ENCODE measurements around the gene UQCRC1.

DNA sequence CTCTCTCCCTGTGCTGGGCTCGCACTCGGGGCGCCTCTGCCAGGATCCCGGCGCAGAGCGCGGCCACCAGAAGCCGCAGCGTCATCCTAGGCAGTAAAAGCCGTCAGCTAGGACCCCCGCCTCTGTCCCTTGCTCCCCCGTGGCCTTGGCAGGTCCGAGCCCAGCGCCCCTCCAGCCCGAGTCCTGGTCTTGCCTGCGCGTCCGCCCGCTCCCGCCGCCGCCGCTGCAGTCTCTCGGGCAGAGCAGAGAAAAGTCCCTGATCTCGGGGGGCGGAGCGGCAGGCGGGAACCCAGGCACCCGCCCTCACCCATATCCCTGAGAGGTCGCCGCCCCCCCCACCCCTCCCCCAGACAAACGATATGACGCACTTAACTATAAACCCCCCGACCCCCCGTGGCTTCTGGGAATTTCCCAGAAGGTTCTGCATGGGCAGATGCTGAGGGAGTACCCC is 14.3 kb downstream of the UQCRC1 start, which contains the start of gene COL7A1:
- TF ChIP-seq, protein P1, sequence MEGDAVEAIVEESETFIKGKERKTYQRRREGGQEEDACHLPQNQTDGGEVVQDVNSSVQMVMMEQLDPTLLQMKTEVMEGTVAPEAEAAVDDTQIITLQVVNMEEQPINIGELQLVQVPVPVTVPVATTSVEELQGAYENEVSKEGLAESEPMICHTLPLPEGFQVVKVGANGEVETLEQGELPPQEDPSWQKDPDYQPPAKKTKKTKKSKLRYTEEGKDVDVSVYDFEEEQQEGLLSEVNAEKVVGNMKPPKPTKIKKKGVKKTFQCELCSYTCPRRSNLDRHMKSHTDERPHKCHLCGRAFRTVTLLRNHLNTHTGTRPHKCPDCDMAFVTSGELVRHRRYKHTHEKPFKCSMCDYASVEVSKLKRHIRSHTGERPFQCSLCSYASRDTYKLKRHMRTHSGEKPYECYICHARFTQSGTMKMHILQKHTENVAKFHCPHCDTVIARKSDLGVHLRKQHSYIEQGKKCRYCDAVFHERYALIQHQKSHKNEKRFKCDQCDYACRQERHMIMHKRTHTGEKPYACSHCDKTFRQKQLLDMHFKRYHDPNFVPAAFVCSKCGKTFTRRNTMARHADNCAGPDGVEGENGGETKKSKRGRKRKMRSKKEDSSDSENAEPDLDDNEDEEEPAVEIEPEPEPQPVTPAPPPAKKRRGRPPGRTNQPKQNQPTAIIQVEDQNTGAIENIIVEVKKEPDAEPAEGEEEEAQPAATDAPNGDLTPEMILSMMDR (IDR thresholded peaks at IDR 0.05): no peak
- TF ChIP-seq EZH2phosphoT487 (IDR thresholded peaks at IDR 0.05): no peak
- TF ChIP-seq EZH2 (IDR thresholded peaks at IDR 0.05): no peak
